IPS-20b (cell line): ENCODE measurements around the gene TNFRSF12A.

Source experiments
- H3K27ac ChIP-seq: one replicate; pipeline ENCODE4 v1.5.1; 2013; ENCODE audit warnings: low read length
- H3K27me3 ChIP-seq: 2 replicates; pipeline ENCODE4 v1.6.1; 2013; ENCODE audit warnings: mild to moderate bottlenecking, low read length, inconsistent platforms; ENCODE audit not compliant: insufficient read depth
- H3K36me3 ChIP-seq: 2 replicates; pipeline ENCODE4 v1.6.1; 2013; ENCODE audit warnings: low read depth, mild to moderate bottlenecking, inconsistent platforms, low read length, moderate library complexity; ENCODE audit not compliant: insufficient read depth
- H3K4me1 ChIP-seq: 2 replicates; pipeline ENCODE4 v1.6.1; 2013; ENCODE audit warnings: mild to moderate bottlenecking, control low read depth, inconsistent platforms, low read length, moderate library complexity; ENCODE audit not compliant: insufficient read depth
- H3K4me3 ChIP-seq: 2 replicates; pipeline ENCODE4 v1.5.1; 2013; ENCODE audit warnings: mild to moderate bottlenecking, low read length, inconsistent platforms
- H3K9ac ChIP-seq: 2 replicates; pipeline ENCODE4 v1.6.1; 2013; ENCODE audit warnings: low read depth, mild to moderate bottlenecking, inconsistent platforms, low read length, moderate library complexity
- H3K9me3 ChIP-seq: 2 replicates; pipeline ENCODE4 v1.6.1; 2013; ENCODE audit warnings: mild to moderate bottlenecking, low read depth, low read length, inconsistent platforms; ENCODE audit not compliant: insufficient read depth

The TNFRSF12A gene

DNA sequence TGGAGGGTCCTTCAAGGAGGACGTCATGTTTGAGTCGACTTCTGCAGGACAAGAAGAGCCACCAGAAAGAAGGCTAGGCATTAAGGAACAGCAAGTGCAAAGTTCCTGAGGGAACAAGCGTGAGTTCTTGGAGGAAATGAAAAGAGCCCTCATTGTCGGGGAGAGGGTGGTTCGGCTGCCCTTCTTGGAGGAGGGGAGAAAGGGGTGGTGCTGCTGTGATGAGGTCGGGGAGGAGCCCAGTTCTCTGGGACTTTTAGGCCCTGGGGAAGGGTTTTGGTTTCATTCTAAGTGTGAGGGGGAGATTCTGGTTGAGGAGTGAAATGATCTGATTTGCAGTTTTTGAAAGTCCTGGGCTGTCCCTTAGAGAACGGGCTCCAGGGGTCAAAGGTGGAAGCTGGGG, 12.5 kb downstream of the TNFRSF12A start:
- Histone ChIP-seq H3K4me1 (peaks cover 10% of the 10 kb centered on the region), H3K27ac (no peak overlapping the region), H3K27me3 (peaks cover 88% of the 10 kb centered on the region)

GRCh38 chr16:3035289-3035971, 15.3 kb downstream of the TNFRSF12A start:
- Histone ChIP-seq H3K9me3 (no peaks in the 10 kb centered on the region), H3K4me3 (peak overlapping the region; percentile 65), H3K27me3 (peaks cover 82% of the 10 kb centered on the region), H3K9ac (no peak overlapping the region), H3K4me1 (peaks cover 11% of the 10 kb centered on the region), H3K36me3 (no peaks in the 10 kb centered on the region), H3K27ac (no peak overlapping the region)

More for the DNA sequence above, 12.5 kb downstream of the TNFRSF12A start:
- no peaks in the 10 kb centered on the region for H3K36me3 ChIP-seq
- no peak overlapping the region for H3K4me3 ChIP-seq
- no peaks in the 10 kb centered on the region for H3K9me3 ChIP-seq
- no peak overlapping the region for H3K9ac ChIP-seq

DNA sequence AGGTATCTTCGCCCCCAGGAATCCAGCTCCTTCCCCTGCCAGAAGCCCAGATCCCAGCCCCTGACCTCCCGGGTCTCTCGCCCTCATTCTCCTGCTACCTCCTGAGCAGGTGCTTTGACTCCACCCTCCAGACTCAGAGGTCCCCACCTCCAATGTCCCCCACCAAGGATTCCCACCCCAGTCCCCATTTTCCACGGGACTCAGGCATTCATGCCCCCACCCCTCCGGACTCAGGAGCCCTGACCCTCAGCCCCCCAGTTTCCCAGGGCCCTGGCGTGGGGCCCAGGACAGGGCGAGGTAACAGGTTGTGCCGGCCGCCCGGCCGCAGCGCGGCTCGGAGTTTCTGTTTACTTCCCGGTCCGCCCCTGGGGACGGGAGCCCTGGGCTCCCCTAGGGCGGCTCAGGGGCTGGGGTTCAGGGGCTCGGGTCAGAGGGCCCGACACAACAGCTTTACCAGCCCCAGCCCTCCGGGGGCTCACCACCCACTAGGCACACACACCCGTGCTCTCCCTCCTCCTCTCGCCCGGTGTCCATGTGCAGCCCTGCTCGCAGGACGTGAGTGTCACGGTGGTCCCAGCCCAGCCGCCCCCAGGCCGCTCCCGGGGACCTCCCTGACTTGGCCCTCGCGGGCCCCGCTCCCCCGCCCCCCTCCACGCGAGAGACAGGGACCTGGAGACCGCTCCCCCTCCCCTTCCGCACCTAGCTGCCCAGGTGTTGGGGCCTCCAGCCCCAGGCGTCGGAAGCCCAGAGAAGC, 16.0 kb downstream of the TNFRSF12A start:
- H3K27me3 ChIP-seq = peaks cover 77% of the 10 kb centered on the region
- no peaks in the 10 kb centered on the region for H3K9me3 ChIP-seq
- H3K27ac ChIP-seq = no peak overlapping the region
- no peak overlapping the region for H3K9ac ChIP-seq
- H3K4me3 ChIP-seq = peak overlapping the region; percentile 65
- no peaks in the 10 kb centered on the region for H3K36me3 ChIP-seq
- H3K4me1 ChIP-seq = peaks cover 11% of the 10 kb centered on the region

- H3K36me3 ChIP-seq = no peaks in the 10 kb centered on the region
- peak within 1 kb of the TSS; percentile 65 for H3K4me3 ChIP-seq
- no peaks in the 10 kb centered on the region for H3K9me3 ChIP-seq
- H3K9ac ChIP-seq = no peak within 1 kb of the TSS
- H3K27ac ChIP-seq = no peak within 1 kb of the TSS
- H3K4me1 ChIP-seq = peaks cover 8% of the 10 kb centered on the region; the same call in 1 of the 2 replicates
- H3K27me3 ChIP-seq = peaks cover 75% of the 10 kb centered on the region
Measured at GRCh38 chr16:3036726-3037315, 16.7 kb downstream of the TNFRSF12A start, which contains the start of gene BICDL2. BICDL2 (minus strand) TSS chr16:3036944; CDS start chr16:3035496, 1,448 bp downstream.

DNA sequence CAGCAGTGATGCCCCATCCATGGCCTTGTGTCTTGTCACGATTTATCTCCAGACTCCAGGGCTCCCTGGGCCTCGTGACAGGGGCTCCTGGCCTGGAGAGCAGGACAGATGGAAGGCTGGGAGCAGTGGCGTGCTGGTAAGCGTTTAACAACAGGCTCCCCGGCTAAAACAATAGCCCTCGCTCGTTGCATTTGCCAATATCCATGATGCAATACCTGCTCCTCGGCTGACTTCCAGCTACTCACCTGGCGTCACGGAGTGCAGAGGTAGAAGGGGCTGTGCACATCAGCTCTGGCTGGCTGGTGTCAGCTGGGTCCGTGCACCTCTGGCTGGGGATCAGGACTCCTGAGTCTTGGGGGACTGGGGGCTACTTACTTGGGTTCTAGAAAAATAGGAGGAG, 18.1 kb downstream of the TNFRSF12A start:
- Histone ChIP-seq H3K4me3 (no peak overlapping the region), H3K27ac (no peak overlapping the region), H3K9me3 (no peaks in the 10 kb centered on the region), H3K36me3 (no peaks in the 10 kb centered on the region), H3K9ac (peak overlapping the region; percentile 34; the same call in 1 of the 2 replicates), H3K4me1 (peaks cover 8% of the 10 kb centered on the region; the same call in 1 of the 2 replicates), H3K27me3 (peaks cover 72% of the 10 kb centered on the region)

- Histone ChIP-seq H3K9me3 (no peaks in the 10 kb centered on the region), H3K36me3 (no peaks in the 10 kb centered on the region), H3K27me3 (peaks cover 73% of the 10 kb centered on the region), H3K9ac (no peak overlapping the region), H3K27ac (no peak overlapping the region), H3K4me3 (no peak overlapping the region), H3K4me1 (peaks cover 8% of the 10 kb centered on the region; the same call in 1 of the 2 replicates)
Measured at GRCh38 chr16:3038896-3039295, 18.7 kb downstream of the TNFRSF12A start.

- Histone ChIP-seq H3K4me1 (peaks cover 4% of the 10 kb centered on the region; the same call in 1 of the 2 replicates), H3K27ac (no peak overlapping the region), H3K9ac (no peak overlapping the region), H3K36me3 (no peaks in the 10 kb centered on the region), H3K4me3 (no peak overlapping the region), H3K27me3 (peaks cover 70% of the 10 kb centered on the region), H3K9me3 (no peaks in the 10 kb centered on the region)
Measured at GRCh38 chr16:3042376-3042775, 22.2 kb downstream of the TNFRSF12A start.

DNA sequence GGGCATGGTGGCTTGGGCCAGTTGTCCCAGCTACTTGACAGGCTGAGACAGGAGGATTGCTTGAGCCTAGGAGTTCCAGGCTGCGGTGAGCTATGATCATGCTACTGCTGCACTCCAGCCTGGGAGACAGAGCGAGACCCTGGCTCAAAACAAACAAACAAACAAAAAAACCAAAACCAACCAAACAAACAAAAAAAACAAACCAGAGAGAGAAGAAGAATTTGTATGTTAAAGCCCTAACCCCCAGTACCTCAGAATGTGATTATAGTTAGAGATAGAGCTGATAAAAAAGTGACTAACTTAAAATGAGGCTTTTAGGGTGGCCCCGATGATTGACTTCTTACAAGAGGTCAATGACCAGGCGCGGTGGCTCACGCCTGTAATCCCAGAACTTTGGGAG, 24.5 kb downstream of the TNFRSF12A start:
- Histone ChIP-seq H3K27me3 (peaks cover 75% of the 10 kb centered on the region), H3K36me3 (no peaks in the 10 kb centered on the region), H3K9ac (no peak overlapping the region), H3K4me3 (peak overlapping the region; percentile 70; the same call in 1 of the 2 replicates), H3K4me1 (no peaks in the 10 kb centered on the region; the same call in 1 of the 2 replicates), H3K9me3 (no peaks in the 10 kb centered on the region), H3K27ac (no peak overlapping the region)

GRCh38 chr16:3045758-3046640, 25.8 kb downstream of the TNFRSF12A start, which contains the start of gene MMP25:
MMP25 (plus strand) TSS chr16:3046561; CDS start chr16:3046918, 357 bp downstream.
- H3K4me3 ChIP-seq = peak within 1 kb of the TSS; percentile 70
- no peaks in the 10 kb centered on the region for H3K9me3 ChIP-seq
- peak within 1 kb of the TSS; percentile 47; the same call in 1 of the 2 replicates for H3K9ac ChIP-seq
- H3K27ac ChIP-seq = no peak within 1 kb of the TSS
- H3K4me1 ChIP-seq = no peaks in the 10 kb centered on the region; the same call in 1 of the 2 replicates
- H3K36me3 ChIP-seq = no peaks in the 10 kb centered on the region
- H3K27me3 ChIP-seq = peaks cover 88% of the 10 kb centered on the region

GRCh38 chr16:3046641-3047386, 26.6 kb downstream of the TNFRSF12A start:
- H3K36me3 ChIP-seq = no peaks in the 10 kb centered on the region
- H3K4me3 ChIP-seq = peak overlapping the region; percentile 70
- H3K27ac ChIP-seq = no peak overlapping the region
- H3K9me3 ChIP-seq = no peaks in the 10 kb centered on the region
- peak overlapping the region; percentile 27; the same call in 1 of the 2 replicates for H3K9ac ChIP-seq
- no peaks in the 10 kb centered on the region; the same call in 1 of the 2 replicates for H3K4me1 ChIP-seq
- H3K27me3 ChIP-seq = peaks cover 90% of the 10 kb centered on the region
